Bronchial epithelial cell (primary cell): ENCODE results near the gene TAX1BP1. TPM values are rescaled to one million over a fixed set of nuclear protein-coding genes. Genes with fewer than 3 reads are reported as not detected.

Experiments used
- DNase-seq: peaks from one replicate; pipeline ENCODE4 v3.0.0-alpha.2; 2010; ENCODE audit warnings: low read depth
- FAIRE-seq: peaks from 2 replicates; lab custom pipeline; 2011; peaks lifted over from hg19 to GRCh38; lab: Jason Lieb, UNC
- H3K27me3 ChIP-seq: 2 replicates; pipeline ENCODE4 v1.5.1; 2011; ENCODE audit warnings: low read length; ENCODE audit not compliant: control insufficient read depth, insufficient read depth
- H3K36me3 ChIP-seq: 2 replicates; pipeline ENCODE4 v1.5.1; 2011; ENCODE audit warnings: low read length; ENCODE audit not compliant: control insufficient read depth, insufficient read depth
- H3K4me3 ChIP-seq: 2 replicates; pipeline ENCODE4 v1.5.1; 2011; ENCODE audit warnings: mild to moderate bottlenecking, low read depth, low read length, control low read depth
- CTCF ChIP-seq: IDR thresholded peaks from 2 replicates; pipeline ENCODE4 v1.5.1; 2011; ENCODE audit warnings: mild to moderate bottlenecking, moderate library complexity, low read length, control low read depth, inconsistent platforms; ENCODE audit not compliant: insufficient read depth, severe bottlenecking
- total RNA-seq: library from RNA; depleted of rRNA; stranded (reverse); fragments of >200 nt; gene quantifications from 2 replicates; pipeline ENCODE4 v1.2.1, GENCODE V29; 2014

The TAX1BP1 gene
- total RNA-seq, 1 donor from 2014 or later = 92.1 TPM

- H3K4me3 ChIP-seq = no peak overlapping the region
- no peak for DNase-seq
These were observed 31.5 kb upstream of the TAX1BP1 start for GRCh38 chr7:27708485-27708884.

GRCh38 chr7:27709137-27710075, 30.6 kb upstream of the TAX1BP1 start:
- no peaks in the 10 kb centered on the region for H3K27me3 ChIP-seq
- DNase-seq = peak; percentile 41
- no peak overlapping the region for H3K4me3 ChIP-seq
- TF ChIP-seq CTCF = no peak
- H3K36me3 ChIP-seq = no peaks in the 10 kb centered on the region
- no peak for FAIRE-seq

More at GRCh38 chr7:27708485-27708884, 31.5 kb upstream of the TAX1BP1 start:
- Histone ChIP-seq H3K27me3 (no peaks in the 10 kb centered on the region), H3K36me3 (no peaks in the 10 kb centered on the region)
- no peak for TF ChIP-seq CTCF
- FAIRE-seq = no peak

- TF ChIP-seq CTCF = no peak
These were observed 27.7 kb upstream of the TAX1BP1 start for GRCh38 chr7:27712217-27712616.

GRCh38 chr7:27714831-27715444, 25.0 kb upstream of the TAX1BP1 start:
- no peak for DNase-seq
- no peak for TF ChIP-seq CTCF
- no peak for FAIRE-seq
- Histone ChIP-seq H3K4me3 (no peak overlapping the region), H3K27me3 (no peaks in the 10 kb centered on the region), H3K36me3 (no peaks in the 10 kb centered on the region)

More at GRCh38 chr7:27712217-27712616, 27.7 kb upstream of the TAX1BP1 start:
- no peaks in the 10 kb centered on the region for H3K36me3 ChIP-seq
- FAIRE-seq = no peak
- no peak for DNase-seq
- no peaks in the 10 kb centered on the region for H3K27me3 ChIP-seq
- no peak overlapping the region for H3K4me3 ChIP-seq

- TF ChIP-seq CTCF = peak; percentile 19
- DNase-seq (peak; percentile 43), FAIRE-seq (no peak)
These were observed 16.9 kb upstream of the TAX1BP1 start for GRCh38 chr7:27723085-27723484.

More at GRCh38 chr7:27723085-27723484, 16.9 kb upstream of the TAX1BP1 start:
- Histone ChIP-seq H3K4me3 (no peak overlapping the region), H3K36me3 (no peaks in the 10 kb centered on the region), H3K27me3 (no peaks in the 10 kb centered on the region)
